Esophagus muscularis mucosa (tissue), 4 donors: ENCODE measurements around the gene PNCK. TPM values are rescaled to one million over a fixed set of nuclear protein-coding genes. Genes with fewer than 3 reads are reported as not detected.

Experiments
- DNase-seq: peaks from one replicate; pipeline ENCODE4 v3.0.0-alpha.2; 2017; ENCODE audit errors: extremely low spot score
- H3K27ac ChIP-seq, 4 donors: fragments of 200-600 bp; sonication (generic); replicated peaks in 1 of 4; 1 replicate in 3 of 4; 2 replicates in 1 of 4; pipeline ENCODE4 v1.5.1; 2016 to 2019; ENCODE audit warnings: mild to moderate bottlenecking in 1 of 4
- H3K27me3 ChIP-seq, 4 donors: fragments of 200-600 bp; sonication (generic); one replicate each; pipeline versions ENCODE4 v1.5.1 to v1.6.0; 2016 to 2019
- H3K36me3 ChIP-seq, 4 donors: fragments of 200-600 bp; sonication (generic); one replicate each; pipeline ENCODE4 v1.5.1; 2016 to 2019
- H3K4me1 ChIP-seq, 4 donors: fragments of 200-600 bp; sonication (generic); one replicate each; pipeline ENCODE4 v1.5.1; 2016 to 2019
- H3K4me3 ChIP-seq, 4 donors: fragments of 200-600 bp; sonication (generic); 1 replicate in 2 of 4; 2 replicates in 2 of 4; pipeline ENCODE4 v1.5.1; 2016 to 2019; ENCODE audit warnings: mild to moderate bottlenecking in 4 of 4, moderate library complexity in 1 of 4
- H3K9me3 ChIP-seq, 4 donors: fragments of 200-600 bp; sonication (generic); 1 replicate in 3 of 4; 2 replicates in 1 of 4; pipeline ENCODE4 v1.5.1; 2016 to 2019
- CTCF ChIP-seq, 3 experiments: fragments of 200-600 bp in 2 of 3; fragments of 450-650 bp in 1 of 3; sonication (generic) in 2 of 3; IDR thresholded peaks; one replicate each; pipeline ENCODE4 v1.5.1; 2017 to 2019; ENCODE audit warnings: antibody characterized with exemption in 3 of 3, mild to moderate bottlenecking in 2 of 3, moderate library complexity in 1 of 3
- EP300 ChIP-seq: sonication (generic); formaldehyde crosslinking; IDR thresholded peaks from one replicate; pipeline ENCODE4 v1.6.1; 2017; ENCODE audit warnings: antibody characterized with exemption
- POLR2A ChIP-seq: fragments of 450-650 bp; IDR thresholded peaks from one replicate; pipeline ENCODE4 v1.6.1; 2017; ENCODE audit warnings: antibody characterized with exemption, moderate library complexity, mild to moderate bottlenecking, low read depth
- POLR2AphosphoS5 ChIP-seq, 2 donors: sonication (generic); formaldehyde crosslinking; IDR thresholded peaks; one replicate each; pipeline ENCODE4 v1.6.1; 2017; ENCODE audit warnings: antibody characterized with exemption in 2 of 2
- WGBS: methylation state at CpG from one replicate; pipeline ENCODE4 v1.1.5; 2018; 5-methylcytosine and 5-hydroxymethylcytosine counted together
- intact Hi-C: fragments of 100-400 bp; cut with DNase I; formaldehyde crosslinking; loops from one replicate; pipeline ENCODE4 v1.15.1; 2023
- total RNA-seq, 4 donors: library from RNA; depleted of rRNA; stranded (reverse); fragments of >200 nt; gene quantifications; one replicate each; pipeline versions ENCODE4 v1.1.0 to v1.2.1, GENCODE V29; 2016

The PNCK gene
- total RNA-seq, 4 donors from 2014 or later, result 20.5 to 67.8 (median 26.0) TPM

- no peak overlapping the region for H3K4me3 ChIP-seq
- no peaks in the 10 kb centered on the region for H3K9me3 ChIP-seq
- no peak for DNase-seq
- H3K36me3 ChIP-seq, result no peaks in the 10 kb centered on the region
- H3K27ac ChIP-seq, result no peak overlapping the region
- peaks cover 0 to 55% (median 25%) of the 10 kb centered on the region in 4 donors for H3K27me3 ChIP-seq
- intact Hi-C loops, result no loop called here
- TF ChIP-seq POLR2A, result no peak
- TF ChIP-seq EP300, result no peak
- no peak for TF ChIP-seq POLR2AphosphoS5 (IDR thresholded peaks at IDR 0.05)
- H3K4me1 ChIP-seq, result peaks cover 6 to 30% (median 28%) of the 10 kb centered on the region in 4 donors
- WGBS, result 64% methylated on average over 11 of the region's 26 CpGs
Observed at GRCh38 chrX:153640736-153641575, 32.7 kb downstream of the PNCK start.

- H3K27me3 ChIP-seq, result peaks cover 0 to 47% (median 25%) of the 10 kb centered on the region in 4 donors
- no peak overlapping the region for H3K27ac ChIP-seq
- no peaks in the 10 kb centered on the region for H3K36me3 ChIP-seq
- no peak for DNase-seq
- no peak for TF ChIP-seq POLR2AphosphoS5 (IDR thresholded peaks at IDR 0.05)
- TF ChIP-seq CTCF (IDR thresholded peaks at IDR 0.05), result no peak
- TF ChIP-seq POLR2A, result no peak
- no peak for TF ChIP-seq EP300
- intact Hi-C loops, result no loop called here
- WGBS, result 88% methylated on average over 21 of the region's 23 CpGs
- H3K4me1 ChIP-seq, result peaks cover 6 to 30% (median 28%) of the 10 kb centered on the region in 4 donors
- no peak overlapping the region for H3K4me3 ChIP-seq
- H3K9me3 ChIP-seq, result no peaks in the 10 kb centered on the region
Observed at GRCh38 chrX:153640045-153640686, 33.4 kb downstream of the PNCK start.

- TF ChIP-seq EP300 (no peak), CTCF (IDR thresholded peaks at IDR 0.05) (no peak), POLR2AphosphoS5 (IDR thresholded peaks at IDR 0.05) (no peak), POLR2A (no peak)
- intact Hi-C loops, result no loop called here
Observed at GRCh38 chrX:153639177-153640044, 34.2 kb downstream of the PNCK start.

GRCh38 chrX:153638436-153639176, 35.0 kb downstream of the PNCK start:
- no peaks in the 10 kb centered on the region for H3K36me3 ChIP-seq
- TF ChIP-seq EP300, result no peak
- no peak overlapping the region for H3K27ac ChIP-seq
- DNase-seq, result no peak
- WGBS, result 91% methylated on average over 10 of the region's 20 CpGs
- intact Hi-C loops, result no loop called here
- H3K4me1 ChIP-seq, result peaks cover 4 to 21% (median 20%) of the 10 kb centered on the region in 4 donors
- peaks cover 0 to 33% (median 17%) of the 10 kb centered on the region in 4 donors for H3K27me3 ChIP-seq
- no peaks in the 10 kb centered on the region for H3K9me3 ChIP-seq
- no peak overlapping the region for H3K4me3 ChIP-seq

More at GRCh38 chrX:153639177-153640044, 34.2 kb downstream of the PNCK start:
- no peaks in the 10 kb centered on the region for H3K36me3 ChIP-seq
- peaks cover 0 to 39% (median 18%) of the 10 kb centered on the region in 4 donors for H3K27me3 ChIP-seq
- H3K9me3 ChIP-seq, result no peaks in the 10 kb centered on the region
- no peak overlapping the region for H3K27ac ChIP-seq
- H3K4me3 ChIP-seq, result no peak overlapping the region
- 77% methylated on average over 20 of the region's 28 CpGs for WGBS
- no peak for DNase-seq
- peaks cover 6 to 26% (median 25%) of the 10 kb centered on the region in 4 donors for H3K4me1 ChIP-seq

- no peak for DNase-seq
- intact Hi-C loops, result no loop called here
- H3K36me3 ChIP-seq, result no peaks in the 10 kb centered on the region
- no peak for TF ChIP-seq CTCF (IDR thresholded peaks at IDR 0.05)
- TF ChIP-seq POLR2AphosphoS5 (IDR thresholded peaks at IDR 0.05), result no peak
- TF ChIP-seq EP300, result no peak
- TF ChIP-seq POLR2A, result no peak
- H3K4me1 ChIP-seq, result peaks cover 0 to 15% (median 14%) of the 10 kb centered on the region in 4 donors
- H3K27me3 ChIP-seq, result peaks cover 0 to 27% (median 12%) of the 10 kb centered on the region in 4 donors
- H3K9me3 ChIP-seq, result no peaks in the 10 kb centered on the region
- H3K4me3 ChIP-seq, result no peak overlapping the region
- H3K27ac ChIP-seq, result no peak overlapping the region
- 94% methylated on average over 3 of the region's 6 CpGs for WGBS
Observed at GRCh38 chrX:153638041-153638371, 35.6 kb downstream of the PNCK start.
